GM12801 (cell line): ENCODE data around the gene PIGB.

Source experiments
- CTCF ChIP-seq: IDR thresholded peaks from one replicate; pipeline ENCODE4 v1.5.1; 2011; ENCODE audit warnings: control low read depth; ENCODE audit not compliant: insufficient read length; ENCODE audit errors: extremely low read depth

PIGB gene

GRCh38 chr15:55281517-55282228, 37.3 kb upstream of the PIGB start:
- no peak for TF ChIP-seq CTCF

- no peak for TF ChIP-seq CTCF
These were observed 36.7 kb upstream of the PIGB start for GRCh38 chr15:55282284-55282833.

GRCh38 chr15:55283379-55284147, 35.5 kb upstream of the PIGB start:
- TF ChIP-seq CTCF, result no peak

- no peak for TF ChIP-seq CTCF
These were observed 34.6 kb upstream of the PIGB start for GRCh38 chr15:55284426-55284825.

- TF ChIP-seq CTCF, result no peak
These were observed 30.9 kb upstream of the PIGB start for GRCh38 chr15:55288006-55288717.

- TF ChIP-seq CTCF, result no peak
These were observed 29.8 kb upstream of the PIGB start for GRCh38 chr15:55289011-55289745.
